HL-60 (cell line): ENCODE results near the gene LIMA1.
"Not testable (repeated sequence)": the region's sequence is repeated elsewhere in the genome, so short reads cannot be mapped to it uniquely, and the experiment has no call there.

Experiments
- DNase-seq, 2 experiments: peaks; one replicate each; pipeline ENCODE4 v3.0.0-alpha.2; 2010 to 2020; ENCODE audit warnings: low read depth in 1 of 2, low spot score in 1 of 2
- H3K27ac ChIP-seq: fragments of 250-450 bp; sonication (Bioruptor Pico); replicated peaks from 2 replicates; pipeline ENCODE4 v1.5.1; 2020; ENCODE audit warnings: mild to moderate bottlenecking, moderate library complexity
- H3K27me3 ChIP-seq: fragments of 250-450 bp; sonication (Bioruptor Pico); 2 replicates; pipeline ENCODE4 v1.5.1; 2021; ENCODE audit warnings: mild to moderate bottlenecking, moderate library complexity; ENCODE audit not compliant: insufficient read depth, poor library complexity, severe bottlenecking
- H3K4me3 ChIP-seq: replicated peaks from 2 replicates; pipeline ENCODE4 v1.5.1; 2011; ENCODE audit warnings: mild to moderate bottlenecking, control low read depth, low read length; ENCODE audit not compliant: insufficient read depth
- GABPA ChIP-seq: IDR thresholded peaks from 2 replicates; pipeline ENCODE4 v1.6.1; 2012; ENCODE audit warnings: low read depth
- POLR2AphosphoS5 ChIP-seq: IDR thresholded peaks from 2 replicates; pipeline ENCODE4 v1.6.1; 2012; ENCODE audit warnings: low read depth
- REST ChIP-seq: IDR thresholded peaks from 2 replicates; pipeline ENCODE4 v1.6.1; 2012; ENCODE audit warnings: low read depth; ENCODE audit not compliant: insufficient replicate concordance
- SPI1 ChIP-seq: IDR thresholded peaks from 2 replicates; pipeline ENCODE4 v1.6.1; 2012; ENCODE audit warnings: low read depth, mild to moderate bottlenecking, borderline replicate concordance
- TF ChIP-seq, protein P1 (sequence below): IDR thresholded peaks from one replicate; pipeline ENCODE4 v1.5.1; 2011; ENCODE audit warnings: low read length, control low read depth, inconsistent platforms; ENCODE audit not compliant: insufficient read depth

The LIMA1 gene

GRCh38 chr12:50248883-50249282 lies 34.4 kb downstream of the LIMA1 start:
- no peak for TF ChIP-seq SPI1
- no peak for TF ChIP-seq POLR2AphosphoS5
- no peak for TF ChIP-seq GABPA
- TF ChIP-seq REST: no peak
- TF ChIP-seq, protein P1, sequence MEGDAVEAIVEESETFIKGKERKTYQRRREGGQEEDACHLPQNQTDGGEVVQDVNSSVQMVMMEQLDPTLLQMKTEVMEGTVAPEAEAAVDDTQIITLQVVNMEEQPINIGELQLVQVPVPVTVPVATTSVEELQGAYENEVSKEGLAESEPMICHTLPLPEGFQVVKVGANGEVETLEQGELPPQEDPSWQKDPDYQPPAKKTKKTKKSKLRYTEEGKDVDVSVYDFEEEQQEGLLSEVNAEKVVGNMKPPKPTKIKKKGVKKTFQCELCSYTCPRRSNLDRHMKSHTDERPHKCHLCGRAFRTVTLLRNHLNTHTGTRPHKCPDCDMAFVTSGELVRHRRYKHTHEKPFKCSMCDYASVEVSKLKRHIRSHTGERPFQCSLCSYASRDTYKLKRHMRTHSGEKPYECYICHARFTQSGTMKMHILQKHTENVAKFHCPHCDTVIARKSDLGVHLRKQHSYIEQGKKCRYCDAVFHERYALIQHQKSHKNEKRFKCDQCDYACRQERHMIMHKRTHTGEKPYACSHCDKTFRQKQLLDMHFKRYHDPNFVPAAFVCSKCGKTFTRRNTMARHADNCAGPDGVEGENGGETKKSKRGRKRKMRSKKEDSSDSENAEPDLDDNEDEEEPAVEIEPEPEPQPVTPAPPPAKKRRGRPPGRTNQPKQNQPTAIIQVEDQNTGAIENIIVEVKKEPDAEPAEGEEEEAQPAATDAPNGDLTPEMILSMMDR: no peak
- no peak for DNase-seq
- no peaks in the 10 kb centered on the region for H3K27me3 ChIP-seq
- H3K27ac ChIP-seq: no peak overlapping the region
- no peak overlapping the region for H3K4me3 ChIP-seq

- TF ChIP-seq, protein P1: no peak
- no peak for TF ChIP-seq POLR2AphosphoS5
- TF ChIP-seq SPI1: no peak
- TF ChIP-seq REST: no peak
- no peak for TF ChIP-seq GABPA
- DNase-seq: no peak
- no peak overlapping the region for H3K27ac ChIP-seq
- no peaks in the 10 kb centered on the region for H3K27me3 ChIP-seq
- no peak overlapping the region for H3K4me3 ChIP-seq
Measured at GRCh38 chr12:50248411-50248810, 34.9 kb downstream of the LIMA1 start.

DNA sequence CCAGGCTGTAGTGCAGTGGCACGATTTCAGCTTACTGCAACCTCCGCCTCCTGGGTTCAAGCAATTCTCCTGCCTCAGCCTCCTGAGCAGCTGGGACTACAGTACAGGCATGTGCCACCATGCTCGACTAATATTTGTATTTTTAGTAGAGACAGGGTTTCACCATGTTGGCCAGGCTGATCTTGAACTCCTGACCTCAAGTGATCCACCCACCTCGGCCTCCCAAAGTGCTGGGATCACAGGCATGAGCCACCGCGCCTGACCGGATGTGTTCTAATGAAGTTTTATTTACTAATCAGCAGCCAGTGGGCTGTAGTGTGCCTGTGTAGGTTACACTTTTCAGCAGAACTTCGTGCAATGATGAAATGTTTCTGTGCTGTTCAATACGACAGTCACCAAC lies 35.7 kb downstream of the LIMA1 start:
- H3K4me3 ChIP-seq, H3K27ac ChIP-seq, H3K27me3 ChIP-seq, DNase-seq: not testable (repeated sequence)

DNA sequence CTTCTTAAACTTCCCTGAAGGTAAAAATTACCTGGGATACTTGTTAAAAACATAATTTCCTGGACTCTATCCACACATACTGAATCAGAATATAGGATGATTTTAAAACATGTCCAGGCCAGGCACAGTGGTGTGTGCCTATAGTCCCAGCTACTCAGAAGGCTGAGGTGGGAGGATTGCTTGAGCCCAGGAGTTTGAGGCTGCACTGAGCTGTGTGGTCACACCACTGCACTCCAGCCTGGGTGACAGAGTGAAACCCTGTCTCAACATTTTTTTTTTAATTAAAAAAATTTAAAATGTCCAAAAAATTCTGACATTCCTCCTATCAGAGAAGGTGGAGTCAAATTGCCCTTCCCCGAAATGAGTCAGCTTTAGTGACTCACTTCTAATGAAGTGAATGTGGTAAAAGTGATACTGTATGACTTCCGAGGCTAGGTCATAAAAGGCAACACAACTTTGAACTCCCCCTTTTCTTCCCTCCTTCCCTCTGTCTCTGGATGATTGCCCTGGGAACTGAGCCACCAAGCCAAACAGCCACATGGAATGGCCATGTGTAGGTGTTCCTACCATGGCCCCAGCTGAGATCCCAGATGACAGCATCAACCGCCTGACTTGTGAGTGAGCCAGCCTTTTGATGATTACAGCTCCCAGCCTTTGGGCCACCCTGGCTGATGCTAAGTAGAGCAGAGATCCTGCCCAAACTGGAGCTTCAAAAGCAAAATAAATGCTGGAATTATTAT lies 36.3 kb downstream of the LIMA1 start:
- TF ChIP-seq GABPA (no peak), REST (no peak)
- no peak overlapping the region for H3K27ac ChIP-seq
- peak in 1 of 2 experiments; percentile 56 for DNase-seq
- H3K27me3 ChIP-seq: no peaks in the 10 kb centered on the region
- H3K4me3 ChIP-seq: no peak overlapping the region
